ENCODE results near the gene PTCD2.

Gene PTCD2

DNA sequence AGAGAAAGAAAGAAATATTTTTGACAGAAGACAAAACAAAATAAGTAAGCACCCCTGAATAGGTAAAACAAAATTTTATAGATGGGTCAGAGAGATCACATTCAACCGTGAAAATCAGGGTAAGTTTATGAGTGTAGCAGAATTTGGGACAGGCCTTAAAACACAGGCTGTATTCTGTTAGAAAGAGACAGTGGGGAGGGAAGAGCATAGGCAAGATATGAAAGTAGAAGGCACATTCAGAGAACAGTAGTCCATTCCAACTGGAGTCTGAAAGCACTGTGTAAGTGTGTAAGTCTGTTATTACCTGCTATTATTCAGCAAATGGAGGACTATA, 38.8 kb upstream of the PTCD2 start:
- H3K4me3 ChIP-seq (ENCODE audit: low read depth, low read length) = no peak overlapping the region
- DNase-seq (ENCODE audit: low read depth) = no peak
- TF ChIP-seq, protein P1, sequence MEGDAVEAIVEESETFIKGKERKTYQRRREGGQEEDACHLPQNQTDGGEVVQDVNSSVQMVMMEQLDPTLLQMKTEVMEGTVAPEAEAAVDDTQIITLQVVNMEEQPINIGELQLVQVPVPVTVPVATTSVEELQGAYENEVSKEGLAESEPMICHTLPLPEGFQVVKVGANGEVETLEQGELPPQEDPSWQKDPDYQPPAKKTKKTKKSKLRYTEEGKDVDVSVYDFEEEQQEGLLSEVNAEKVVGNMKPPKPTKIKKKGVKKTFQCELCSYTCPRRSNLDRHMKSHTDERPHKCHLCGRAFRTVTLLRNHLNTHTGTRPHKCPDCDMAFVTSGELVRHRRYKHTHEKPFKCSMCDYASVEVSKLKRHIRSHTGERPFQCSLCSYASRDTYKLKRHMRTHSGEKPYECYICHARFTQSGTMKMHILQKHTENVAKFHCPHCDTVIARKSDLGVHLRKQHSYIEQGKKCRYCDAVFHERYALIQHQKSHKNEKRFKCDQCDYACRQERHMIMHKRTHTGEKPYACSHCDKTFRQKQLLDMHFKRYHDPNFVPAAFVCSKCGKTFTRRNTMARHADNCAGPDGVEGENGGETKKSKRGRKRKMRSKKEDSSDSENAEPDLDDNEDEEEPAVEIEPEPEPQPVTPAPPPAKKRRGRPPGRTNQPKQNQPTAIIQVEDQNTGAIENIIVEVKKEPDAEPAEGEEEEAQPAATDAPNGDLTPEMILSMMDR (conservative IDR thresholded peaks at IDR 0.05; ENCODE audit: low read depth, low read length) = no peak

DNA sequence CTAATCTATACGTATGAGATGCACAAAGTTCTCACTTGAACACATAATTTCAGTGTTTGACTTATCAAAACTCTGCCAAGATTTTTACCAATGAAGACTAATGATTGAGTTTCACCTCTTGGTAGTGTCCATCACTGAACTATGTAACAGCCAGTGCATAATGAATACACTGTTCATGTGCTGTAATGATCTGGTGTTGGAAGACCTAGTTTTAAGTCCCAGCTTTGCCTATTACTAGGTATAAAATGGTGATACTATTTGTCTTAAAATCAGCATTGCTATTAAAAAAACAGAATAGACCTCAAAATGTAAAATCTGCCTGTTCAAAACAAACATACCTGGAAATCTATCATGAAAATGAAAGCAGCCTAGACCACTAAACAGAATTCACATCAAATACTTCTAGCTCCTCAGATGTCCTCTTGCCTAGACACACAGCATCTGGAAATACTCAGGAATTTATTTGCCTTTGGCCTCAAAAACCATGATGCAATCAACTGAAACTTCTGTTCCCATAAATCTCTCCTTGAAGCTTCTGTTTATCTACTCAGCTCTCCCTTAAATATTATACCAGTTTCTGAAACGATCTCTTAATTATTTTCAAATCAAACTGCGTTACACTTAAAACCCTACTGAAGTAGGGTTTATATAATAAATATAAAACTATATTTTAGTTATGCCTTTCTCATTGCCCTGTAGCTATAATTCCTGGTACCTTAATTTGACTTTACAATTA, 38.2 kb upstream of the PTCD2 start:
- H3K4me3 ChIP-seq (ENCODE audit: low read depth, low read length) = no peak overlapping the region
- TF ChIP-seq, protein P1 (conservative IDR thresholded peaks at IDR 0.05; ENCODE audit: low read depth, low read length) = no peak
- peak; percentile 96 for DNase-seq (ENCODE audit: low read depth)

DNA sequence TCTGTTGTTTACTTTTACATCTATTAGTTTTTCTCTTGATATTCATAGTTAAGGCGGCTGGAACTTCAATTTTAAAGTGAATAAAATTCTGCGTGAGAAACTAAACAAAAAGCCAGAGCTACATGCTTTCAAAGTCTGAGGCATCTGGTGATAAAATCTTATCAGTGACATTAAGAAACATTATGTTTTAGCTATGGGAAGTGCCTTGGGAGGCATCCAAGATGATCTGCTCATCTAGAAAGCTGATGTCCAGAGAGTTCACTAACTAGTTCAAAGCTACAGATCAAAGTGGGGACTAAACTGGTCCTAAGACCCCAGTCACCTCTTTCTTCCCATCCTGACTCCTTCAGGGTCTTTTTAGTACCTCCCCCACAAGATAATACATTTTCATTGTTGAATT, 37.3 kb upstream of the PTCD2 start:
- H3K4me3 ChIP-seq (ENCODE audit: low read depth, low read length) = no peak overlapping the region
- DNase-seq (ENCODE audit: low read depth) = peak; percentile 74
- TF ChIP-seq, protein P1 (conservative IDR thresholded peaks at IDR 0.05; ENCODE audit: low read depth, low read length) = no peak

DNA sequence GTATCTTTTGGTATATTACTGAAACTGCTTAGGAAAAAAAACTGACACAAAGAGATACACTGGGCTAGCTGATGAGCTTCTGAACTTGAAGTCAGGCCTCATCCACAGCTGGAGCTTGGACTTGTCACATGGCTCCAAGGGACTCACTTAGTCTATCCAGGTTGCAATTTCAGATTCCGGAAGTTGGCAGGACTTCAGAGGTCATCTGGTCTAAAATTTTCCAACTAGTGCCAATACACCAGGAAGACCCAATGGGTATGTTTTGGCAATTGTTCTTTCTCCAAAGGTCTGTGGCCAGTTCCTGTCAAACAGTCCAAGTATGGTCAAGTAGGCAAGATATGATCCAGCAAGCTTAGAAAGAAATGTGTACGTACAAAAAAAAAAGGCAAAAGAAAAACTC, 36.8 kb upstream of the PTCD2 start:
- TF ChIP-seq, protein P1 (conservative IDR thresholded peaks at IDR 0.05; ENCODE audit: low read depth, low read length) = no peak
- no peak for DNase-seq (ENCODE audit: low read depth)
- no peak overlapping the region for H3K4me3 ChIP-seq (ENCODE audit: low read depth, low read length)

DNA sequence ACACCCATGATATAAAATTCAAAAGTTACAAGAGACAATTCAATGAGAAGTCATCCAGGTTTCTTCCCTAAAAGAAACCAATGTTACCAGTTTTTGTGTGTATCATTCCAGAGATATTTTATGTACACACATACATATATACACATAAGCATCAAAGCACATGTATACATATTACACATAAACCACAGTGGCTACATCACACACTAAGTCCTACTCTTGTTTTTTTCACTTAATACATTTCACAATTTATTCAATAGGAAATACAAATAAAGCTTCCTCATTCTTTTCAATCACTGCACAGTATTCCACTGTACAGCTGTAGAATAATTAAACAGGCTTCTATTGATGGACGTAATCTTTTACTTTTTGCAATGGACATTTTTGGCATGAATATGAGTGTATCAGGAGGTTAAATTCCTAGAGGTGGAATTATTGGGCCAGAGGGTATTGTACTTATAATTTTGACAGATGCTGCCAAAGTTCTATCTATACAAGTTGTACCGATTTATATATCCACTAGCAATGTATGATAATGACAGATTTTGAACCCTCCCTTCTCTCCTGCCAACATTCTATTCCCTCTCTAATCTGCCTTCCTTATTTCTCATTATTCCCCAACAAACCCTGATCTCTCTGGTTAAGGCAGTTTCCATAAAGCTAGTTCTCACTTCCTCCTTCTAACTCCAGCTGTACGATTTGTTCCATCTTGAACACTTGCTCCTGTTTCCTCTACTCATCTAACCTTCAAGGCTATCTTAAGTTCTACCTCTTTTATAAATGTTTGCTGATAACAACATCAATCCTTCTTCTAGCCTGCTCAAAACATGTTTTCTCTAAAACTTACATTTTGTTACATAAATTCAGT, 35.4 kb upstream of the PTCD2 start:
- H3K4me3 ChIP-seq (ENCODE audit: low read depth, low read length) = no peak overlapping the region
- TF ChIP-seq, protein P1 (conservative IDR thresholded peaks at IDR 0.05; ENCODE audit: low read depth, low read length) = no peak
- DNase-seq (ENCODE audit: low read depth) = no peak

DNA sequence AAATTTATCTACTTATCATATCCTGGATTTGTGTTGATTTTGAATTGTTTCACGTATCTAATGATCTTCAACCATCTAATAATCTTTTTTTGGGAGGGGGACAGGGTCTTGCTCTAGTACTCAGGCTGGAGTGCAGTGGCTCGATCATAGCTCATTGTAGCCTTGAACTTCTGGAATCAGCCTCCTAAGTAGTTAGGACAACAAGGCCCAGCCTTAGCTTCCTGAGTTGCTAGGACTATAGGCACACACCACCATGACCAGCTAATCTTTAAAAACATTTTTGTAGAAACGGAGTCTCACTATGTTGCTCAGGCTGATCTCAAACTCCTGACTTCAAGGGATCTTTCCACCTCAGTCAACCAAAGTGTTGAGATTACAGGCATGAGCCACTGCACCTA, 34.8 kb upstream of the PTCD2 start:
- TF ChIP-seq, protein P1 (conservative IDR thresholded peaks at IDR 0.05; ENCODE audit: low read depth, low read length) = no peak
- H3K4me3 ChIP-seq (ENCODE audit: low read depth, low read length) = no peak overlapping the region
- DNase-seq (ENCODE audit: low read depth) = no peak

Measured in choroid plexus epithelial cell (primary cell).